ENCODE data around the gene ACOX1. TPM values are rescaled to one million over a fixed set of nuclear protein-coding genes. Genes with fewer than 3 reads are reported as not detected.

The ACOX1 gene
- total and polyA plus RNA-seq, 2 of the 13 experiments (the other 11 are each of a cell fraction or from before 2014, with no cell fraction given), result 86.4 to 120 TPM

GRCh38 chr17:75904749-75905521 lies 74.0 kb downstream of the ACOX1 start, which contains the start of gene MRPL38 (continued):
- TF ChIP-seq ZNF646 (CRISPR knock-in tag; IDR thresholded peaks at IDR 0.05) (no peak), SP140L (CRISPR knock-in tag; IDR thresholded peaks at IDR 0.05; ENCODE audit: borderline replicate concordance) (0 out of 2 replicates have a peak, but pooled peaks have one; percentile 68), HIVEP1 (CRISPR knock-in tag; IDR thresholded peaks at IDR 0.05) (peak; percentile 93), KLF11 (CRISPR knock-in tag; IDR thresholded peaks at IDR 0.05) (peak; percentile 94), ZNF510 (CRISPR knock-in tag; IDR thresholded peaks at IDR 0.05; ENCODE audit: low read depth) (no peak), ZNF766 (CRISPR knock-in tag; IDR thresholded peaks at IDR 0.05; ENCODE audit: borderline replicate concordance) (peak; percentile 87), ZBTB20 (CRISPR knock-in tag; IDR thresholded peaks at IDR 0.05; ENCODE audit: borderline replicate concordance, low read depth) (peak; percentile 82; the same call in 1 of the 2 replicates), IRF1 (CRISPR knock-in tag; IDR thresholded peaks at IDR 0.05; ENCODE audit: low read depth) (0 out of 2 replicates have a peak, but pooled peaks have one; percentile 85), MYNN (CRISPR knock-in tag; IDR thresholded peaks at IDR 0.05; ENCODE audit: low read depth) (peak; percentile 94; the same call in 1 of the 2 replicates), ZBTB46 (CRISPR knock-in tag; IDR thresholded peaks at IDR 0.05; ENCODE audit: borderline replicate concordance) (no peak), TERF1 (CRISPR knock-in tag; IDR thresholded peaks at IDR 0.05) (no peak), ATAD3A (CRISPR knock-in tag; IDR thresholded peaks at IDR 0.05) (0 out of 2 replicates have a peak, but pooled peaks have one; percentile 32), CREBL2 (CRISPR knock-in tag; IDR thresholded peaks at IDR 0.05; ENCODE audit: borderline replicate concordance) (no peak), RFX5 (IDR thresholded peaks at IDR 0.05; ENCODE audit: low read depth, low read length) (peak; percentile 49; the same call in 1 of the 2 replicates), JUND (CRISPR knock-in tag; IDR thresholded peaks at IDR 0.05) (no peak; the same call in 1 of the 2 replicates), ZNF543 (CRISPR knock-in tag; IDR thresholded peaks at IDR 0.05) (peak; percentile 92; the same call in 1 of the 2 replicates), FOXK2 (IDR thresholded peaks at IDR 0.05) (no peak), KDM1A (CRISPR knock-in tag; IDR thresholded peaks at IDR 0.05) (no peak; the same call in 1 of the 2 replicates), ZNF776 (CRISPR knock-in tag; IDR thresholded peaks at IDR 0.05) (peak; percentile 94)
